ENCODE results near the gene SIGLECL1.

Gene SIGLECL1

DNA sequence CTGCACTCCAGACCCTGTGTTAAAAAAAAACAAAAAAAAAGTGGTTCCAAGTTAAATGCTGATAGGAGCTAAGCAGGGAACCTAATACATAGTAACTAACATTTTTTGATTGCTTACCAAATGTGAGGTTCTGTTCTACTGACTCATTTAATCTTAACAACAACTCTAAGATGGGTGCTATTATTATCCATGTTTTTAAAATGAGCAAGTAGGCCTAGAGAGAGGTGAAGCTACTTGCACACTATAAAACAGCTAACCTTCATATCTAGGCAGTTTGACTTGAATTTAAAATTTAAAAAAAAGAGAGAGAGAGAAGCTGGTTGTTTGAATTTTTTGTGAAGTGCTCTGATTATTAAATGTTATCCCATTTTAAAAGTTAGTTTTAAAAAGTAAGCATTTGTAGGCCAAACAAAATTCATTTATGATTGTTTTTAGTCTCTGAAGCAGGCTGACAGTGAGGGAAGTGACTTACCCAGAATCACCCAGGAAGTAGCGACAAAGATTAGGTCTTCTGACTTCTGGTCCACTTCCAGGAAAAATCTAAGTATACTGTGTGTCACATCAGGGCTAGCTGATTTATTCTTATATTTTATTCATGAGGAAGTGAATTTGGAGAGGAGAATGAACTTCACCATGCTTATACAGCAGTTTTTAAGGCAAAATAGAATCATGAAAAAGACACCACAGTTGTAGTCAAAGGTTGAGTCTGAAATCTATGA lies 2.4 kb downstream of the SIGLECL1 start:
- DNase-seq = no peak

DNA sequence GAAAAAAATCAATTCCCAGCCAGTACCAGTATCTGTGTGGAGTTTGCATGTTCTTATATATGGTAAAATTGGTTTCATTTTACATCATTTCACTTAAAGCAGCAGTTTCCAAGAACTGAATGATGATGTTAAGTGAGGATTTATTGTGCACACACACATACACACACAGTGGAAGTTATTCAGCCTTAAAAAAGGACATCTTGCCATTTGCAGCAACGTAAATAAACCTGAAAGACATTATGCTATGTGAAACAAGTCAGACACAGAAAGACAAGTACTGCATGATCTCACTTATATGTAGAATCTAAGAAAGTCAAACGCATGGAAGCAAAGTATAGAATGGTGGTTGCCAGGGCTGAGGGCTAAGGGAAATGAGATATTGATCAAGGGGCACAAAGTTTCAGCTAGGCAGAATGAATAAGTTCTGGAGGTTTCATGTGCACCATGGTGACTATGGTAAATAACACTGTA lies 5.3 kb downstream of the SIGLECL1 start:
- no peak for DNase-seq

DNA sequence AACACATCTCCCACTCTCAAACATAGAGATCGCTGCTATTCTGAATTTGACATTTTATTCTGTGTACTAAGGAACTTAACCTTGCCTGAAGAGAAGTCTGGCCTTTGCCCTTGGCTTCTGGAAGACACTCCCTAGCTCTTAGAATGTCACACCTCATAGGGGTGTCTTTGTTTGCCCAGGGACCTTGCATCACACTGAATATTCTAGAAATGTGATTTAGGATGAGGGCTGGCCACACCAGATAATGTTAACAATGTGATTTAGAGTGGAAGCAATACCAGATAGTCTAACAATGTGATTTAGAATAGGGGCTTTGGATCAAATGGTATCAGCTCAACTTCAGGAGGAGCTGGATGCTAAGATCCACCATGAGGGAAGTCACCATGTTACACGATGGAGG lies 6.6 kb downstream of the SIGLECL1 start:
- DNase-seq = no peak

DNA sequence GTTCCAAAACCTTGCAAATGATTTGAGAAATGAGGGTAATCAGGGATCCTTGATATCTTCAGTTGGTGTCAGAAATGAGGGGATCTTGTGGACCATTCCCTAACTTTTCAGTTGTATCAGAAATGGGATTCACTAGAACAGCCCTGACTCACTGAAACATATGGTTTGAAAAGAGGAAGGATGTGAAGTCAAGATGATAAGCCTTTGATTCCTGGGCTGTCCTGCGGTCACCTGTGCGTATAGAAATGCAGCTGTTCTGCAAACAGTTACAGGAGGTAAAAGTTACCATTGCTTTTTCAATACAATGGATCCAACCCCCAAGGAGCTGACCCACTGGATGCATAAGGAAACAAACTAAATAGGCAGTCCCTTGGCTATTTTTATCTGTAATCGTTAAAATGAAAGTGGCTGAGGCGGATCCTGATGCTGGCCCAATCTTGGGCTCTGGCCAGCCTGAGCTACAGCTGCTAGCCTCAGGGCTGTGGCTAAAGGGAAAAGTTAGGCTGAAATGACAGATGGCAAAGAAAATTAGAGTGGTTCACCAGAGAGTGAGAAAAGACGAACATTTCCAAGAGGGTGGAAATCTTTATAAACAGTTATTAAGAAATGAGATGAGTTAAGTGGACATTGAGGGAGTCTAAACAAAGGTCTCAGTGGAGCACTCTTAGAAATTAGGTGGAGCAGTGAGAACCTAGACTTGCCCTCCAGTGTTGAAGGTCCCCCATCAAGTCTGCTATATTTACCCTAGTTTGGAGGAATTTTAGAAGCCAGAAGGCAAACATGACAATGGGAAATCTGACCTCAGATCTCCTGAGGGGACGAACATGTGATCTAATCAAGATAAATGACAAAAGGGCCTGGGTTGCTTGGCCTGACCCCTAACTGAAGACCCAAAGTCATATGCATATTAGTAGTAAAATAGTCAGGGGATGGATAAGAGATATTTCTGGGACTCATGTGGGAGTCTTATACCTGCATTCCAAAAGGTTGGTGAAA lies 7.6 kb downstream of the SIGLECL1 start:
- no peak for DNase-seq

DNA sequence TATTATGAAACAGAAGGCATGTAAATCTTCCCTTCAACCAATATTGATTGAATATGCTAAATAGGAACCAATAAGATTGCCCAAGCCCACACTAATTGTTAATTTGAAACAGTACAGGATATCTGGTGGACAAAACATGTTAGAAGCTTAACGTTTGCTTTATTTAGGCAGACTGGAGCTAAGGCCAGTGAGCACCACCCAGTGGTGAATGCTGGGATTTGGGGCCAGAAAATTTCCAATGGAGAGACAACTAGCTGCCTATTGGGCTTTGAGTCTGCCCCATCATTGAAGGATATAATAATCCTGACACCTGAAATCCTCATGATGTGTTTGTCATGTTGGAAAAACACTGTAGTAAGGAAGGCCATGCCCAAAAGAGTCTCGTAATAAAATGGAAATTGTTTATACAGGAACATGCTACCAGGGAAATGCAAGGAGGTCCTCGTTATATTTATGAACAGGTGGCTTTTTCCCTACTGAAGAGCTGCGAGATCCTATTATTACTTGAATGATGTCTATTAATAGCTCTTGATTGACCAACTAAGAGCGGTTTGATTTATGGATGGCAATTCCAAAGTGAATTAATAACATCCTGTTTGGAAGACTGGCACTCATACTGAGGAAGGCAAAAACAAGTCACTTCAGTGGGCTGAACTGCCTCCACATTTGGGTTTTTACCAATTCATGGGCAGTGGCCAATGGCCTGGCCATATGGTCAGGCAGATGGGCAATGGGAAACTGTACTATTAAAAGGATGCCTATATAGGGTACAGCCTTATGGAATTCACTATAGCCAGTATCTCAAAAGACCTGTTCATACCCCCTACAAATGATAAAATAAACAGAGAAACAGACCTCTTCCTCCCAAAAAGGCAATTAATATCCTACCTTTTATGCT lies 8.7 kb downstream of the SIGLECL1 start:
- no peak for DNase-seq

DNA sequence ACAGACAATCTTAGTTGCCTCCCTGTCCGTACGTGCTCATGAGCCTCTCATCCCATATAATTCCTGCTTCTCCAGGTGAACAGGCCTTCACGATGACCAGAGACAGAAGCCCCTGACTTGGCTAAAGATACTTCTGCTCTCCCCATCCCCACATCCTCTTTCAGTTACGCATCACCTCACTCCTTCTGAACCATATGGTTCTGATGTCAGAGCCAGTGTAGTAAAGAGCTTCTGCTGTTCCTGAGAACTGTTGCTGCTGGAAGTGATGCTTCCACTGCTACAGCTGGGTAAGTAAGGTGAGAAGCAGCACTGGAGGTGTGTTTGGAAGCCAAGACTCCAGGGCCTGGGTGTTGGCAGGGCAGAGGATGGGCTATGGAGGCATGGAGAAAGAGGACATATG lies 12.9 kb downstream of the SIGLECL1 start:
- no peak for DNase-seq

DNA sequence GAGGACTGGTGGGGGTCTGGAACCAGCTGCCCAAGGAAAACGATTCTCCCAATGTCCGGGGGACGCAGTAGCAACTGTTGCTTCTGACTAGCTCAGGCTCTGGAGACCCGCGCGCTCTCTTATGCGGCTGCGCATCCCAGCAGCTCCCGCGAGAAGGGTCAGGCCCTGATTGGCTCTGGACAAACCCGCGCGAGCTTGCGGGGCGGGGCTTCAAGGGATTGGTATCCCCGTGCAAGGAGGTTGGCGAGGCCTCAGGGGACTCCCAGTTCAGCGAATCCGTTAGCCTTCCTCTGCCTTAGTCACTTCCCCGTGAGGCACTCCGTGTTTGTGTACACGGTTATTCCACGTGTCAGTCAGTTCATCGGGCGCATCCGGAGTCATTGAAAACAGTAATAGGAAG lies 20.2 kb downstream of the SIGLECL1 start:
- no peak for DNase-seq

DNA sequence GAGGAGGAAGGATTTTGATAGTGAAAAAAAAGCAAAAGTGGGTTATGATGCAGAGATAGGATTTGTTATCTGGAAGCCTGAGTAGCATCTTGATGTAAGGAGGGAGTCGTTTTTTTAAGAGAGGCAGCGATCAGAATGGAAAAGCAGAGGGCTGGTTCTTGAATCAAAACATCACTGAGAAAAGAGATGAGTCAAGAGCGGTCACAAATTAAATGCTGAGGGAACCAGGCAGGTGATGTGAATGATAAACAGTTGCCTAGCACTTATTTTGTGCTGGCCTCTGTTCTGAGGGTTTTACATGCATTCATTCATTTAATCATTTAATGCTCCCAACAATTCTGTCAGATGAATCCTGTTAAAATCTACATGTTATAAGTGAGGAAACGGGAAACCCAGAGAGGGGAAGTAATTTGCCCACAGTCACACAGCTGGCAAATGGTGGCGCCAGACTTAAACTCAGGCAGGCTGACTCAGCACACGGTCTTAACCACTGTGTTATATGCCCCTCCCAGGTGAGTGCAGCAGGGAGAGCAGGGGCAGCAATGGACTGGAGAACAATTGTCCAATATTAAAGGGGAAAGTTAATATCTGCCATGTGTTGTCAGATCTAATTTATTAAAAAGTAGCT lies 21.4 kb downstream of the SIGLECL1 start:
- DNase-seq = no peak

DNA sequence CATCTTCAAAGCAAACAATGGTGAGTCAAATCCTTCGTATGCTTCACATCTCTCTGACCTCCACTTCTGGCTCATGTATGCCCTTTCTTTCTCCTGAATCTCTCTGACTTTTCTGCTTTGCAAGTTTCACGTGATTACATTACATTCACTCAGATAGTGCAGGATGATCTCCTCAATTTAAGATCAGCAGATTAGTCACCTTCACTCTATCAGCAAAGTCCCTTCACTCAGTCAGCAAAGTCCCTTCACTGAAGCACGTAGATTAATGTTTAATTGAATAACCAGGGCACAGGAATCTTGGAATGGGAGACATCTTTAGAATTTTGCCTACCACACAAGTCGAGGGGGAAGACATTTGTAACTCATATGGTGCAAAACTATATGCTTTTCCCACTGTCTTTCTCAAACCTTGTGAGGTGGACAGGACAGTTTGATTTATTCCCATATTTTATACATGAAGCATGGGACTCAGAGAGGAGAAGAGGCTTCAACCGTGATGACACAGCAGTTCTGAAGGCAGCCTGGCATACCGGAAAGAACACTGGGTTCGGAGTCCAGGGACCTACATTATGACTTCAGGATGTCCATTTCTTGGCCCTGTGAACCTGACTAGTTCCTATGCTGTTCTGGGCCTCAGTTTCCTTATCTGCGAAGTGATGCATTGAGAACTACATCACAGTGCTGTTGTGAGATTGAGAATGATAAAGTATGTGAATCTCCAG lies 23.3 kb downstream of the SIGLECL1 start:
- DNase-seq = no peak

DNA sequence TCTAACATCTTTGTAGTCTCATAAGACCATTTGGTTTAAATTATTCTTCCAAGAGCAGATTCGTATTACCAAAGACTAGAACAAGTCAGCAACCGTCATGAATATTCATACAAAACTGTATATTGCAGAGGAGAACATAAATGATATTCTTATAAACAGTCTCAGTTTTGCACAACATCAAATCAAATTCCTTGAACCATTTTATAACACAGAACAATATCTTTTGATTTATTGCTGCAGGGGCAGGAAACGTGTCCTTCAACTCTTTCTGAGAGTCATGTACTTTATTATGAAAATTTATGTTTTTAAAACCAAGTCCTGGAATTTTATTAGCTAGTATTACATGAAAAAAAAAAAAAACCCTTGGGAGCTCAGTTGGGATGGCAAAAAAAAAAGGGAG lies 26.2 kb downstream of the SIGLECL1 start:
- DNase-seq = no peak

DNA sequence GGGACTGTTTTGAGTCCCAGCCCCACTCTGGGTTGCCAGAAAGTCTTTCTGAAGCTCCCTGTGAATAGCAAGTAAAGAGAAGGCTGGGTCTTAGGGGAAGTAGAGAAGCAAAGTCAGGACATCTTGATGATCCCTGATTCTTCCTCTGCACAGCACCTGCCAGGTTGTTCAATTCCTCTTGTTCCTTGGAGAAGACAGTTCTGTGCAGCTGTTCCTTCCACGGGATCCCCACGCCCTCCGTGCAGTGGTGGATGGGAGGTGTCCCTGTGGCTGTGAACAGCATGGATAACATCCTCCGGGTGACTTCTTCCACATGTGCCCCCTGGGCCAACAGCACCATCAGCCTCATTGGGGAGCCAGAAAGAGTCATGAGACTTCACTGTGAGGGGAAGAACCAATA lies 31.5 kb downstream of the SIGLECL1 start:
- no peak for DNase-seq

DNA sequence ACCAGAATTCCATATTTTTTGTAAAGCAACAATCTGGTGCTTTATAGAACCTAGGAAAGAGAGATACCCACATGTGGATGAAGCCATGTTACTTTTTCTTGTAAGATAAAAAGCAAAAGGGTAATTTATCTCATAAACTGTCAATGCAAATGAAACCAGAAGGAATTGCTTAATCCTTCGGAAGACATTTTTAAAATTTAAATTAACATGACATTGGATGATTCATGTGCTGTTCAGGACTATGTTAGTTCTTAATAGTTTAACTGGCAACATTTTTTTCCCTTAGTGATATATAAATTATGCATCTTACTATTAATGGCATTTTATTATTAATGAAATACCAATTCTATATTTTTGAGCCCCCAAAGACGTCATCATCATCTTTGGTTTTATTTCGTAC lies 34.8 kb downstream of the SIGLECL1 start:
- no peak for DNase-seq

DNA sequence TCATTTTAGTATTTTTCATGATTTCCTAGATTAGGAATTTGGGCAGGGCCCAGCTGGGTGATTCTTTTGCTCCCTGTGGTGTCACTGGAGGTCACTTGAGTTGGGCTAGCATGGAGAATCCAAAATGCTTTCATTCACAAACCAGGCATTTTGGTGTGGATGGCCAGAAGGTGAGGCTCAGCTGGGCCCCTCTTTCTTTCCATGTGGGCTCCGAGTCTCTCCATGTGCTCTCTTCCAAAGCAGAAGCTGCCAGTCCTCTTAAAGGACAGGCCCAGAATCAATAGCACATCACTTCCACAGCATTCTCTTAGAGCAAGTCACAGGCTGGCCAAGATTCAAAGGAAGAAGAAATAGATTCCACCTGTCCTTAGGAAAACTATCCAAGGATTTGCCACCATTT lies 38.8 kb downstream of the SIGLECL1 start:
- DNase-seq = no peak

DNA sequence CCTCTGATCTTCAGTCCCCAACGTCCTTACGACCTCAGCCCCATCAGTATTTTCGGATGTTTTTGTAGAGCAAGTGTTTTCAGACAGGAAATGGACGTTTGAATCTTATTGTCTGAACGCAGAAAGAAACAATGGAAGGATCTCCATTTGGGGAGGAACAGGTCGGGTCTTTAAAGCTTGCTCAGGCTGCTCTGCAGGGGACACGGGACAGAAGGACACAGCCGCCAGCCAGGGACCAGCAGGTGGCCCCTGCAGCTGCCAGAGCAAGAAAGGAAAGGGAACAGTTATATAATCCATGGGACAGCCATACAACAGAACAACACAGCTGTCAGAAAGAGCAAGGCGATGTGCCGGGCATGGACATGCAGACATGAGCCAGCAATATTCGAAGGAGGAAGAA lies 42.1 kb downstream of the SIGLECL1 start:
- no peak for DNase-seq

DNA sequence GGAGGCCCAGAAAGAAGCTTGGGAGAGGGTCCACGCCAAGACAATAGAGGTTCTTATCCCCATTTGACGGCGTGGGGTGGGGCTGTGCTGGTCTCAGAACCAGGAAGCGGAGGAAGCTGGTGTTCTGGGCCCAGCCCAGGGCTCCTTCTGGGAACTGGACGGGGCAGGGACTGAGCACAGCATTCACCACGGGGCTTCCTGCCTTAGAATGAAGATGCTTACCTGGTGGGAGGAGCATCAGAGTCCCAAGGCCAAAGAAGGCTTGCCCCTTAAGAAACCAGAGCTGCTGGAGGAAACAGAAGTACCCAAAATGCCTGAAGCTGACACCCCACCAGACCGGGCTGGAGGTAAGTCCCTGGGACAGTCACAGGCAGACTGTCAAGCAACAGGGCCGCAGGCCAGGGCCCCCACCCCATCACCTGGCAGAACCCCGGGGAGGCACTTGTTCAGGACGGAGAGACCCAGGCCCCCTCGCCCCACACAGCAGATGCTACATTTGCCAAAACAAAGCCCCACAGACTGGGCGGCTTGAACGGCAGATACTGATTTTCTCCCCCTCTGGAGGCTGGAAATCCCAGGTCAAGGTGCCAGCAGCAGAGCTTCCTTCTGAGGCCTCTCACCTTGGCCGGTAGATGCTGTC lies 42.8 kb downstream of the SIGLECL1 start:
- no peak for DNase-seq

DNA sequence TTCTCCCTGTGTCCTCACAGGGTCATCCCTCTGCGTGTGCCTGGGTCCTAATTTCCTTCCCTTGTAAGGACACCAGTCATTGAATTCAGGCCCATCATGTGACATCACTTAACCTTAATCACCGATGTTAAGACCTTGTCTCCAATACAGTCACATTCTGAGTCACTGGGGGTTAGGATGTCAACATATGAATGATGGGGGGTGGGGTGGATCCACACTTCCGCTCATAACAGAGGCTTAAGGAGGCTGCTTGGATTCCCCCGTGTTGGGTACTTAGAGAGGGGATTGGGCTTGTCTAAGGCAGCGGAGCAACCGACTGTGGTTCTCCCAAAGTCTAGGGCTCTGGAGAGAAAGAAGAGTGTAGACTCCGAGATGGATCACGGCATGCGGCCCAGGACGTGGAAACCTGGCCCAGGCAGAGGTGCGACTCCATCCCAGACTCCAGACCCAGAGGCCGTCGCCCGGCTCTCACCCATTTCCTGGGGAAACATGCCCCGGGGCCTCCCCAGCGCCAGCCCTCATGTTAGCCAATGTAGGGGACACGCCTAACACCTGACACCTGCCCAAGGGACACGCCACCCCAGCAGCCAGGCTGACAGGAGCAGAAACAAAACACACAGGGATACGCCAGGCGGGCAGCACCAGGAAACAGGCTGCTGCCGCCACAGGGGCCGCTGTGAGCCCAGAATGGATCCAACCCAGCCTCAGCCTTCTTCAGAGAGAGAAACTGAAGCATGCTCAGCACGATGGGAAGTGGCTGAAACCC lies 43.5 kb downstream of the SIGLECL1 start:
- DNase-seq = no peak

DNA sequence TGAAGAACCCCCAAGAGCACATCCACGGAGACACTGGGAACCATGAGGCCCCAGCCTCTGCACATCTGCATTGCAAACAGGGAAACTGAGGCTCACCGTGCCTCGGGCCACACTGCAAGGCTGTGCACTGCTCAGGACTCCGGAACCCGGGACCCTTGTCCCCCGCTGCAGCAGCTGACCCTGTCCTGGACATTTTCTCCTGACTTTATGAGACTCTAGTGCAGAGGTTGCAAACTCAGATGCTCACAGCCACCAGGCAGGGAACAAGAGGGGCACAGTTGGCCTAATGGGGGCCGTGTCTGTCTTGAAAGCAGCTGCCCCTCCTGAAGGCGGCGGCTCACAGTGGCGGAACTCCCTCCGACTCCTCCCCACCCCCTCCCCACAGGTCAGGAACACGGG lies 44.1 kb downstream of the SIGLECL1 start:
- no peak for DNase-seq

DNA sequence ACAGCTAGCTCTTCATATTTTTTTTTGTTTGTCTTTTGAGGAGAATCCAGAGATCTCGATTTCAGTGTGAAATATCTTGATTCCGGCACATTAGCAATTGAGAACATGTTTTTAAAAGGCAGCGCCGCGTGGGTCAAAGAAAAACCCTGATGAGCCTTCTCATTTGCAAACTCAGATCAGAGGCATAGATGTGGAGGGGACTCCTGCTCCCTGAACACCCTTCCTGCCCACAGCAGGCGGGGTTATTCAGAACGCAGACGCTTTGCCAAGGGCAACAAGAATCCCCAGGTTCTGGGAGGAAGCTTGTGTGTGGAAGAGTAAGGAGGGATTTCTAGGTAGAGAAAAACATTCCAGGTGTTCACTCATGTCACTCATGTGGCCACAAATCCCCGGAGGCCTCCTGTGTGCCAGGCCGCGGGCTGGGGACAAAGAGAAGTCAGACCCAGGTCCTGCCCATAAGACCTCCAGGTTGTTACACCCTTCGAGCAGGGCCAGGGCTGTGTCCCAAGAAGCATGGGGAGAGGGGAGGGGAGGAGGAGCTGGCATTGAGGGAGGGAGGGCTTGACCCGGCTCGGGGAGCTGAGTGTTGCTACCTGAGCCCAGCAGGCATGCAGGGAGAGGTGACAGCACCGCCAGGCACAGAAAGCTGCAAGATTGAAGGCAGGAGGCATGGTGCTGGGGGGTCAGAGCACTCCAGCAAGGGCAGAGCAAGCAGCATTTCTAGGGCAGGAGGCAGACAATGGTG lies 44.7 kb downstream of the SIGLECL1 start:
- DNase-seq = no peak

DNA sequence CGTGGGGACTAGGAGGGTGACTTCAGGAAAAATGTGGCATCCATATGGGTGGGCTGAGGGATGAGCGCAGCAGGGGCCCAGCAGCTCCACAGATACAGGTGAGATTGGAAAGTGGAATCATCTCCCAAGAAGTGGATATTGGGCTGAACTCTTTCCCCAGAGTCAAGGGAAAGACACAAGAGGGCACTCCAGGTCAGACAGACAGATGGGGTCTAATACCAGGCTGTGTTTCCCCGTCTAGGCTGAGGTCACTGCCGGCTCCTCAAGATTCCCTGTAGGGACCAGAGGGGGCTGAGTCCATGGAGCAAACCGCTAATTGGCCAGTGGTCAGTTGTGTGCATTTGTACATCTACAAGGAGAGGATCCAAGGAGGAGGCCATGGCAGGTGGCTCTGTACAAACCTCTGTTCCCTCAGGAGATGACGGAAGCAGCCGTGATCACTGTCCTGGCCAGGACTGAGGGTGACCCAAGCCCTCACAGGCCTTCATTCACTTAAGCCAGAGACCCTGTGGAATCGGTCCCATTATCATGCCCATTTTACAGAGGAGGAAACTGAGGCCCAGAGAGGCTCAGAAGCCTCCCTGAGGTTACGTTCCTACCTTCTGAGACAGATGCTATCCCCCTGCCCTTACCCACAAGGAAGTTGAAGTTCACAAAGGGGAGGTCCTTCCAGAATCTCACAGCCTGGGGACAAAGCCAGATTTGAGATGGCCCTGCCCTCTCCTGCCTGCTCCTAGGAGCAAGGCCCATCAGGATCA lies 45.6 kb downstream of the SIGLECL1 start:
- no peak for DNase-seq
